GM19438 (cell line): ENCODE measurements around the gene CNPY1.
"Not testable (repeated sequence)": the region's sequence is repeated elsewhere in the genome, so short reads cannot be mapped to it uniquely, and the experiment has no call there.

Experiments used
- ATAC-seq: cut with Tn5 transposase; IDR thresholded peaks from one replicate; pipeline ENCODE4 v1.9.1; 2021; ENCODE audit warnings: low read depth; ENCODE audit not compliant: unreplicated experiment

Gene CNPY1

GRCh38 chr7:155579565-155579964 is 33.2 kb upstream of the CNPY1 start:
- no peak for ATAC-seq

- ATAC-seq, result no peak
Measured at GRCh38 chr7:155578016-155578415, 31.7 kb upstream of the CNPY1 start.

- ATAC-seq, result no peak
Measured at GRCh38 chr7:155577509-155577905, 31.1 kb upstream of the CNPY1 start.

- ATAC-seq, result no peak
Measured at GRCh38 chr7:155576900-155577508, 30.6 kb upstream of the CNPY1 start.

GRCh38 chr7:155576416-155576815 is 30.1 kb upstream of the CNPY1 start:
- no peak for ATAC-seq

- ATAC-seq, result no peak
Measured at GRCh38 chr7:155574556-155575290, 28.4 kb upstream of the CNPY1 start.

- no peak for ATAC-seq
Measured at GRCh38 chr7:155571581-155572345, 25.4 kb upstream of the CNPY1 start.

GRCh38 chr7:155570991-155571390 is 24.6 kb upstream of the CNPY1 start:
- no peak for ATAC-seq

GRCh38 chr7:155570171-155570958 is 24.0 kb upstream of the CNPY1 start:
- no peak for ATAC-seq

GRCh38 chr7:155569681-155570080 is 23.3 kb upstream of the CNPY1 start:
- no peak for ATAC-seq

- ATAC-seq, result no peak
Measured at GRCh38 chr7:155568842-155569494, 22.6 kb upstream of the CNPY1 start.

GRCh38 chr7:155568333-155568660 is 21.9 kb upstream of the CNPY1 start:
- ATAC-seq, result no peak

- ATAC-seq, result no peak
Measured at GRCh38 chr7:155567646-155568332, 21.4 kb upstream of the CNPY1 start.

GRCh38 chr7:155566011-155566836 is 19.9 kb upstream of the CNPY1 start:
- ATAC-seq, result no peak

- ATAC-seq, result no peak
Measured at GRCh38 chr7:155565596-155565995, 19.2 kb upstream of the CNPY1 start.

- not testable (repeated sequence) for ATAC-seq
Measured at GRCh38 chr7:155562976-155563375, 16.6 kb upstream of the CNPY1 start.

GRCh38 chr7:155562106-155562505 is 15.7 kb upstream of the CNPY1 start:
- no peak for ATAC-seq

GRCh38 chr7:155560982-155561686 is 14.8 kb upstream of the CNPY1 start:
- no peak for ATAC-seq
